Activated CD4-positive, alpha-beta T cell treated with anti-CD3 and anti-CD28 coated beads for 1 hour (primary cell): ENCODE data around the gene C1QL4.
A peak's percentile ranks its signal among the peaks of the same experiment; 100 is the strongest.
"Not testable (repeated sequence)": the region's sequence is repeated elsewhere in the genome, so short reads cannot be mapped to it uniquely, and the experiment has no call there.

Source experiments
- DNase-seq: peaks from one replicate; pipeline ENCODE4 v3.0.0-alpha.2; 2020

C1QL4 gene

DNA sequence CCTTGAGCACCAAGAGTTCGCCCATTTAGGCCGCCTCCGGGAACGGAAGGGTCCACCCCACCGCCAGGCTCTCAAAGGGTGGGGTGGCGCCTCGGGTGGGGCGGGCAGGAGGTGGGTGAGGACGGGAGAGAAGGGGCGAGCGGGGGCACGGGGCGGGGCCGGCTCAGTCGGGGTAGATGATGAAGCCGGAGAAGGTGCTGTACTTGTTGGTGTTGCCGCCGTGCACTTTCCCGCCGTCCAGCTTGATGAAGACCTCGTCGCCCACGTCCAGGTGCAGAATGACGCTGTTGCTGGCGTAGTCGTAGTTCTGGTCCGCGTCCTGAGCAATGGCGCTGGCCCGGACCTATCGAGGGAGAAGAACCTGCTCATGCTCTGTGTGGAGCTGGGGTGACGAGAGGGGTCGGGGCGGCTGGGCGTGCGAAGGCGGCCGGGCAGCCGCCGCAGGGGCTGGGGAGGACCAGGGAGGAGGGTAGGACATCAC is 4.1 kb downstream of the C1QL4 start:
- no peak for DNase-seq

DNA sequence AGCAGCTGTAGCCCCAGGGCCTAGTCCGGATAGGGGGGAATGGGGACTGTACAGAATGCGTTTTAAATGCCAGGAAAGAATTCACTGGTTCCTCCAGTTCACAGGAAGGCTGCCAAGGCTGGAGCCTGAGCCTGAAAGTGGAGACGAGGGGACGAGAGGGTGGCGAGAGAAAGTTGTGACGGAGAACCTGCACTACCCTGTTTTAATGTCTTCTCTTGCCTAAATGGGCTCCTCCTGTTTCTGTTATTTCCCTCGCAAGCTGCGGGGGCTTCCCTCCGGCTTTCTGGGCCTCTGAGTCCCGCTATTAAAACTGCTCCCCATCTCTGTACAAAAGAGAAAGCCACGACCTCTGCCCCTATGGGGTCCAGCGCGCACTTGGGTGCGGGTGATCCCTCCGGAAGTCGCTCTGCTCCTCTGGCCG is 4.5 kb downstream of the C1QL4 start:
- DNase-seq, result no peak

GRCh38 chr12:49331380-49332222 is 5.4 kb downstream of the C1QL4 start:
- no peak for DNase-seq

- no peak for DNase-seq
Measured at GRCh38 chr12:49330631-49331379, 6.2 kb downstream of the C1QL4 start.

GRCh38 chr12:49330032-49330619 is 6.9 kb downstream of the C1QL4 start:
- DNase-seq, result no peak

- DNase-seq, result no peak
Measured at GRCh38 chr12:49328816-49329215, 8.2 kb downstream of the C1QL4 start.

DNA sequence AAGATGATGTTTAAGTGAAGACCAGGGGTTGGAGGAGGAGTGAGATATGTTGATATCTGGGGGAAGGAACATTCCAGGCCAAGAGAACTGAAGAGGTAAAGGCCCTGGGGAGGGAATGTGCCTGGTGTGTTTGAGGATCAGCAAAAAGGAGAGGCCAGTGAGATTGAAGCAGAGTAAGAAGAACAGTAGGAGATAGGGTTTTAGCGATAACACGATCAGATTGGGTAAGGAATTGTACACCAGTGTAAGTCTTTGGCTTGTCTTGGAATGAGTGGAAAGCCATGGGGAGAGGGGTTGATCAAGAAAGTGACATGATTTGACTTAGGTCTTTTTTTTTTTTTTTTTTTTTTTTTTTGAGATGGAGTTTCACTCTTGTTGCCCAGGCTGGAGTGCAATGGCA is 9.1 kb downstream of the C1QL4 start:
- DNase-seq, result no peak

DNA sequence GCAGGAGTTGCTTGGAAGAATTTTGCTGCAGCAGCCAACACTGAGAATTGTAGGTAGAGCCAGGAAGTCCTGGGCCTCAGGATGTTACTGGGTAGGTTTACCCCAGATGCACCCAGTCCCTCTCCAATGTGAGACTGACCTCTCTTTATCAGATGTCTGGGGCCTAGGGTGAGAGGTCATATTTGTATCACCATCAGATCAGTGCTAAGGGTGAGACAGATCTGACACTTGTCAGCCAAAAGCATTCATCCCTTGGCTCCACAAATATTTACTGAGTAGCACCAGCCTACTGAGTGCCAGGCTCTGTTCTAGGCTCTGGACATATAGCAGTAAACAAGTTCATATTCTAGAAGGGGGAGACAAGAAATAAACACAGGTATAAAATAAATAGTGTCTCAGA is 9.6 kb downstream of the C1QL4 start:
- DNase-seq, result no peak

GRCh38 chr12:49325606-49326005 is 11.4 kb downstream of the C1QL4 start:
- no peak for DNase-seq

GRCh38 chr12:49323524-49324097 is 13.4 kb downstream of the C1QL4 start:
- DNase-seq, result no peak

GRCh38 chr12:49322708-49323523 is 14.1 kb downstream of the C1QL4 start, which contains the start of gene TROAP:
Gene TROAP, plus strand, starts transcription at chr12:49323255. Its CDS starts 354 bp downstream, at chr12:49323609.
- peak; percentile 94 for DNase-seq

DNA sequence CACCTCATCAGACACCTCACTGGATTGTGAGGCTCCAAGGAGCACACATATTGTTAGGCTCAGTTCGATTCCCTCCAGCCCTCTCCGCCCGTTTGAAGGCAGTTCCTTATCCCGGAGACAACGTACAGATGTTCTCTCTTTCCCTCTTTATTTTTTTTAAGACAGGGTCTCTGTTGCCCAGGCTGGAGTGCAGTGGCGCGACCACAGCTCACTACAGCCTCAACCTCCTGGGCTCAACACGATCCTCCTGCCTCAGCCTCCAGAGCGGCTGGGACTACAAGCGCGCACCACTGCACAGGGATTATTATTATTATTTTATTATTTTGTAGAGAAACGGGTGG is 14.7 kb downstream of the C1QL4 start:
- no peak for DNase-seq

- DNase-seq, result not testable (repeated sequence)
Measured at GRCh38 chr12:49320411-49321103, 16.4 kb downstream of the C1QL4 start.

- not testable (repeated sequence) for DNase-seq
Measured at GRCh38 chr12:49317118-49317517, 19.9 kb downstream of the C1QL4 start.

DNA sequence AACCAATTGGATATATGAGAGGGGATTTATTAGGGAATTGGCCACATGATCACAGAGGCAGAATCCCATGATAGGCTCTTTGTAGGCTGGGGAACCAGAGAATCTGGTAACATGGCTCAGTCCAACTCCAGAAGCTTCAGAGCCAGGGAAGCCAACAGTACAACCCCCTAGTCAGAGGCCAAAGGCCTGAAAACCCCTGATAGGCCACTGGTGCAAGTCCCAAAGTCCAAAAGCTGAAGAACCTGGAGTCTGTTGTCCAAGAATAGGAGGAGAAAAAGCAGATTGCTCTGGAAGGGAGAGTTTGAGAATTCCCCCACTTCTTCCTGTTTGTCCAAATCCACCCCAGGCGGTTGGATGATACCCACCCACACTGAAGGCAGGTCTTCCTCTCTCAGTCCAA is 22.2 kb downstream of the C1QL4 start:
- DNase-seq, result no peak

DNA sequence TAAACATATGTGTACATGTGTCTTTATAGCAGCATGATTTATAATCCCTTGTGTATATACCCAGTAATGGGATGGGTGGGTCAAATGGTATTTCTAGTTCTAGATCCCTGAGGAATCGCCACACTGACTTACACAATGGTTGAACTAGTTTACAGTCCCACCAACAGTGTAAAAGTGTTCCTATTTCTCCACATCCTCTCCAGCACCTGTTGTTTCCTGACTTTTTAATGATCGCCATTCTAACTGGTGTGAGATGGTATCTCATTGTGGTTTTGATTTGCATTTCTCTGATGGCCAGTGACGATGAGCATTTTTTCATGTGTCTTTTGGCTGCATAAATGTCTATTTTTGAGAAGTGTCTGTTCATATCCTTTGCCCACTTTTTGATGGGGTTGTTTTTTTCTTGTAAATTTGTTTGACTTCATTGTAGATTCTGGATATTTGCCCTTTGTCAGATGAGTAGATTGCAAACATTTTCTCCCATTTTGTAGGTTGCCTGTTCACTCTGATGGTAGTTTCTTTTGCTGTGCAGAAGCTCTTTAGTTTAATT is 26.5 kb downstream of the C1QL4 start:
- not testable (repeated sequence) for DNase-seq

- DNase-seq, result no peak
Measured at GRCh38 chr12:49309386-49309785, 27.6 kb downstream of the C1QL4 start.

GRCh38 chr12:49305762-49306510 is 31.1 kb downstream of the C1QL4 start:
- DNase-seq, result no peak

GRCh38 chr12:49304161-49304560 is 32.8 kb downstream of the C1QL4 start:
- DNase-seq, result no peak

- DNase-seq, result no peak
Measured at GRCh38 chr12:49301760-49302159, 35.2 kb downstream of the C1QL4 start.

DNA sequence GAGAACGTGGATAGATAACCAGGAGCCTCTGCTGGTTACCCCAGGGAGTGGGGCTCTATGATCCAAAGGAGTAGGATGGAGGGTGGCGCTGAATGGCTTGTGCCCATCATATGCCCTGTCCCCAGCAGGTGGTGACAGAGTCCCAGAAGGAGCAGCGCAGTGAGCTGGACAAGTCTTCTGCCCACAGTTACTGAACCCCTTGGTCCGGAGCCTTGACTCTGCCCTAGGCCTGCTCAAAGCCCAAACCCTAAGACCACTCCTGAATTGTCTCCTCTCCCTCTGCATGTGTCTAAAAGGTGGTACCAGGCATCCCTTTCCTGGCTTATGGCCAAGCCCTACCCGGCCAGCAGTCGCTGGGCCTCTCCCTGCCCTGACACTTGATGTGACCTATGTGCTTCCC is 38.8 kb downstream of the C1QL4 start:
- no peak for DNase-seq
